Testis (tissue), 2 donors: ENCODE data around the gene ZNF423.

Source experiments
- CTCF ChIP-seq, 3 experiments: fragments of 450-650 bp in 2 of 3; fragments of 200-600 bp in 1 of 3; sonication (generic) in 1 of 3; IDR thresholded peaks; one replicate each; pipeline ENCODE4 v1.5.1; 2016 to 2019; ENCODE audit warnings: antibody characterized with exemption in 3 of 3, mild to moderate bottlenecking in 2 of 3, moderate library complexity in 1 of 3
- POLR2A ChIP-seq: fragments of 450-650 bp; IDR thresholded peaks from one replicate; pipeline ENCODE4 v1.6.1; 2017; ENCODE audit warnings: antibody characterized with exemption, mild to moderate bottlenecking, moderate library complexity

- TF ChIP-seq POLR2A (no peak), CTCF (IDR thresholded peaks at IDR 0.05) (no peak)
Measured at GRCh38 chr16:49817754-49818507, 38.0 kb downstream of the ZNF423 start.
